KMS-11 (cell line): ENCODE data around the gene STK38L.

Source experiments
- H2AFZ ChIP-seq: fragments of 200-600 bp; sonication (generic); 2 replicates; pipeline ENCODE4 v1.6.1; 2016; ENCODE audit warnings: antibody characterized with exemption, mixed run types, low read depth
- H3K27ac ChIP-seq: fragments of 200-600 bp; sonication (generic); 2 replicates; pipeline ENCODE4 v1.6.1; 2016; ENCODE audit warnings: mild to moderate bottlenecking, mixed run types
- H3K27me3 ChIP-seq: fragments of 200-600 bp; sonication (generic); 2 replicates; pipeline ENCODE4 v1.6.1; 2017; ENCODE audit warnings: mild to moderate bottlenecking, low read depth, mixed run types, moderate library complexity; ENCODE audit not compliant: insufficient read depth
- H3K36me3 ChIP-seq: fragments of 200-600 bp; sonication (generic); 2 replicates; pipeline ENCODE4 v1.6.1; 2017; ENCODE audit warnings: mild to moderate bottlenecking, mixed run types; ENCODE audit not compliant: insufficient read depth
- H3K4me1 ChIP-seq: fragments of 200-600 bp; sonication (generic); 2 replicates; pipeline ENCODE4 v1.6.1; 2016; ENCODE audit warnings: mild to moderate bottlenecking, low read depth, mixed run types; ENCODE audit not compliant: poor library complexity, severe bottlenecking
- H3K4me2 ChIP-seq: fragments of 200-600 bp; sonication (generic); 2 replicates; pipeline ENCODE4 v1.7.0; 2016; ENCODE audit warnings: mild to moderate bottlenecking, mixed run types
- H3K4me3 ChIP-seq: fragments of 200-600 bp; sonication (generic); IDR thresholded peaks from 2 replicates; pipeline ENCODE4 v1.6.1; 2017; ENCODE audit warnings: low read depth, low read length, mixed read lengths; ENCODE audit not compliant: insufficient read depth
- H3K79me2 ChIP-seq: fragments of 200-600 bp; sonication (generic); 2 replicates; pipeline ENCODE4 v1.6.1; 2016; ENCODE audit warnings: low read depth, mixed run types; ENCODE audit not compliant: insufficient read depth
- H3K9ac ChIP-seq: fragments of 200-600 bp; sonication (generic); 2 replicates; pipeline ENCODE4 v1.6.1; 2016; ENCODE audit warnings: mild to moderate bottlenecking, mixed run types
- H4K20me1 ChIP-seq: fragments of 200-600 bp; sonication (generic); 2 replicates; pipeline ENCODE4 v1.6.1; 2016; ENCODE audit warnings: mild to moderate bottlenecking, mixed run types; ENCODE audit not compliant: insufficient read depth
- TF ChIP-seq, protein P1 (sequence below): fragments of 200-600 bp; sonication (generic); conservative IDR thresholded peaks from 2 replicates; pipeline ENCODE4 v1.6.1; 2017; ENCODE audit warnings: low read depth, mild to moderate bottlenecking, antibody characterized with exemption, low read length, moderate library complexity, mixed read lengths

STK38L gene

DNA sequence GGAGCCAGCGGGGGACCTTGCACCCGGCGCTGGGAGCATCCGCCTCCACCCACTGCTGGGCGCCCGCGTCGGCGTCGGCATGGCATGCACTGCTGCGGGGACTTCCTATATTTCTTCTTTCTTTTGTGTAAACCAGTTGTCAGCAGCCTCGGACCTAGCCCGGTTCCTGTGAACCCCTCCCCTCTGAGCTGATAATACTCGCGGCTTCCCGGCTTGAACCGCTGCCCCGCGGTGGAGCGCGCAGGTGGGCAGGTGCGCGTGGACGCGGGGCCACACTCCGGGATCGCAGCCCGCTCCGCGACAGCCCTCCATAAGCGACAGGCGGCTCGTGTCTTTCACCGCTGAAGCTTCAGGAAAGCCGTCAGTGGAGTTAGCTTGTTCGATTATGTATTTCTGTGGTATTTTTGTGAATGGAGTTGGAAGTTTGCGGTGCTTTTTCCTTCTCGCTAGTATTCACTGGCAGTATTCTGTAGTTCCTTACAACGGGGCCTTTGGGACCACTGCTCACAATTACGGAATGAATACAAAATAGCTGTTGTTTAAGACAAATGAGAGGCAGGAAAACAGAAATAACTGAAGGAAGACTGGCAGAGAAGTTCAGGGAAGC, 89.4 kb downstream of the STK38L start:
- Histone ChIP-seq H2AFZ (peak overlapping the region; percentile 90), H3K27me3 (no peaks in the 10 kb centered on the region; the same call in 1 of the 2 replicates), H3K27ac (no peak overlapping the region)

DNA sequence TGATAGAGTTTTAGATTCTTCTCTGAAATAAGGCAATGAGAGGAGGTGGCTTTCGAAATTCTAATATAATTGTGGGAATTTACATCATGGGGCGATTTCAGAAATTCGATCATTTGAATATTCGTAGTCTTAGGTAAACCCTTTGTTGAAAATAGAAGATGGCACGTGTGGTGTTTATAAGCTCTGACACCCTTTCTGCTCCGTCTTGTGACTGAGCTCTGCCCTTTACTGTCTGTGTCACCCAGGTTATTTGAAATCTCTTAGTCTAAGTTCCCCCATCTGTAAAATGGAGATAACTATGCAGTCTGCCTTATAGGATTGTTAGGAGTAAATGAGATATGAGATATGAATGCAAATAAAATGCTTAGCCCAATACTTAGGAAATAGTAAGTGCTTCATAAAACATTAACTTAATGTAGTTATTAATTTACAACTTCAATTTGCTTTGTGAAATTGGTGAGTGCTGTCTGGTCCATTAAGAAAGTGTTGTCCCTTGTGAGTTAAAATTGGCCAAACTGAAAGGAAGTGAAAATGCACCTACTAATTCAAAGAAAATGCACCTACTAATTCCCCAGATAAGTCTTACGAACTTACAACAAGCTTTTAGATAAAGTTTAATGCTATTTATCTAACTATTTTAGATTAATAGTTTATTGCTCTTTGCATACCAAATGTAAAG, 90.1 kb downstream of the STK38L start:
- Histone ChIP-seq H3K36me3 (no peaks in the 10 kb centered on the region), H3K4me1 (peaks cover 27% of the 10 kb centered on the region), H3K27me3 (no peaks in the 10 kb centered on the region; the same call in 1 of the 2 replicates), H3K27ac (no peak overlapping the region), H2AFZ (no peak overlapping the region), H3K79me2 (no peaks in the 10 kb centered on the region; the same call in 1 of the 2 replicates), H3K4me2 (peak overlapping the region; percentile 82), H3K4me3 (no peak overlapping the region), H4K20me1 (no peaks in the 10 kb centered on the region), H3K9ac (no peak overlapping the region)
- TF ChIP-seq, protein P1, sequence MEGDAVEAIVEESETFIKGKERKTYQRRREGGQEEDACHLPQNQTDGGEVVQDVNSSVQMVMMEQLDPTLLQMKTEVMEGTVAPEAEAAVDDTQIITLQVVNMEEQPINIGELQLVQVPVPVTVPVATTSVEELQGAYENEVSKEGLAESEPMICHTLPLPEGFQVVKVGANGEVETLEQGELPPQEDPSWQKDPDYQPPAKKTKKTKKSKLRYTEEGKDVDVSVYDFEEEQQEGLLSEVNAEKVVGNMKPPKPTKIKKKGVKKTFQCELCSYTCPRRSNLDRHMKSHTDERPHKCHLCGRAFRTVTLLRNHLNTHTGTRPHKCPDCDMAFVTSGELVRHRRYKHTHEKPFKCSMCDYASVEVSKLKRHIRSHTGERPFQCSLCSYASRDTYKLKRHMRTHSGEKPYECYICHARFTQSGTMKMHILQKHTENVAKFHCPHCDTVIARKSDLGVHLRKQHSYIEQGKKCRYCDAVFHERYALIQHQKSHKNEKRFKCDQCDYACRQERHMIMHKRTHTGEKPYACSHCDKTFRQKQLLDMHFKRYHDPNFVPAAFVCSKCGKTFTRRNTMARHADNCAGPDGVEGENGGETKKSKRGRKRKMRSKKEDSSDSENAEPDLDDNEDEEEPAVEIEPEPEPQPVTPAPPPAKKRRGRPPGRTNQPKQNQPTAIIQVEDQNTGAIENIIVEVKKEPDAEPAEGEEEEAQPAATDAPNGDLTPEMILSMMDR, result no peak

More for the DNA sequence above, 89.4 kb downstream of the STK38L start:
- Histone ChIP-seq H4K20me1 (no peaks in the 10 kb centered on the region), H3K79me2 (no peaks in the 10 kb centered on the region; the same call in 1 of the 2 replicates), H3K4me3 (no peak overlapping the region), H3K9ac (peak overlapping the region; percentile 56), H3K36me3 (no peaks in the 10 kb centered on the region), H3K4me1 (peaks cover 27% of the 10 kb centered on the region), H3K4me2 (peak overlapping the region; percentile 82)
- TF ChIP-seq, protein P1, result no peak

DNA sequence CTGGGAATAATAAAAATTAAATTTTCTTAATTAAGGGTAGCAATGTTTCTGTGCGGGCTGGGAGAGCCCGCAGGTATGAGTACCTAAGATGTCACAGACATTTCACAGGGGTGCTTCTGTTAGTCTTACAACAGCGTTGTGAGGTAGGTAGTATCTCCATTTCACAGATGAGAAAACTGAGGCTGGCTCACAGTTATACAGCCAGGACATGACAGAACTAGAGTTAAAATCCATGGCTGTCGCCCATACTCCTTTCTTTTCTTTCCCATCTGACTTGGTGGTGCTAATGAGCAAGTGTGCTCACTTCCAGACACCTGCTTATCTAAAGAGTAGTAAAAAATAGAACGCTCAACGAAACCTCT, 90.6 kb downstream of the STK38L start:
- Histone ChIP-seq H2AFZ (no peak overlapping the region), H3K4me3 (no peak overlapping the region), H3K36me3 (no peaks in the 10 kb centered on the region), H3K9ac (no peak overlapping the region), H3K4me1 (peaks cover 27% of the 10 kb centered on the region), H3K27ac (no peak overlapping the region), H3K27me3 (no peaks in the 10 kb centered on the region; the same call in 1 of the 2 replicates), H4K20me1 (no peaks in the 10 kb centered on the region), H3K4me2 (no peak overlapping the region), H3K79me2 (no peaks in the 10 kb centered on the region; the same call in 1 of the 2 replicates)
- TF ChIP-seq, protein P1, result no peak

DNA sequence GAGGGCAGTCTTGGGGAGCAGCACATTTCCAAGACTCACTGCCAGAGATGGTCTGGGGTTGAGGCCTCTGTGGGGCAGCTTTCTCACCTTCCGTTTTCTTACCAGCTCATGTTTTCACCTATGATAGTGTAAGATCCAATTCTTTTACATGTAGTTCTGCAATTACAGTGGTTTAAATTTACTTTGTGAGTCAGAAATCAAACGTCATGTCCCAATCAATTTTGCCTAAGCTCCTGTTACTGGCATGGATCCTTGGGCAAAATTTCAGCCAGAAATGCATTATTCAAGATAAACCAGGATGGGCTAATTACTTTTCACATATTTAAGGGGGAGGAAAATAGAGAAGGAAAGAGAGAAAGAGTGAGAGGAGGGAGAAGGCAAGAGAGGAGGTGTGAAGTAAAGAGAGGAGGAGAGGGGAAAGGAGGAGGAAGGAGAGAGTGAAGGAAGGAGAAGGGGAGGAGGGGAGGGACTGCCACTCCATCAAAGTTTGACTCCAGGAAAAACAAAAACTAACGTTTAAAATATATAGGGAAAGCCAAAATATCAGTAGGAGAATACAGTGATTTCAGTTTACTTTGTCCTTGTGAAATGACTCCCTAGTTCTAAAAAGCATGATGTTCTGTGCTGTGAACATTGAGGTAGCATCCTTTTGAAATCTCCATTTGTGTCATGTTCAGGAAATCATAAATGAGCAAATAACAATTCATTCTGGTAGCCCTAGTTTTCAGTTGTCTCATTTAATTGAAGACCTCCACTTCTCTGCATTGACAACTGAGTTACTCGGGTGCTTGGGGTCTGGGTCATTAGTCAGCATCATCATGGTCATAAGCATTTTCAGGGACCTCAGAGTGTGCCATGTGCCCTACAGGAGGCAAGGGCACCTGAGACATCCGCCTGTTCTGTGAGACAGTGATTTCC, 91.5 kb downstream of the STK38L start:
- Histone ChIP-seq H3K27me3 (no peaks in the 10 kb centered on the region; the same call in 1 of the 2 replicates), H3K36me3 (no peaks in the 10 kb centered on the region)

More for the DNA sequence above, 91.5 kb downstream of the STK38L start:
- H4K20me1 ChIP-seq, result no peaks in the 10 kb centered on the region
- no peak overlapping the region for H3K9ac ChIP-seq
- no peak overlapping the region for H3K4me3 ChIP-seq
- no peak overlapping the region for H3K27ac ChIP-seq
- H2AFZ ChIP-seq, result no peak overlapping the region
- TF ChIP-seq, protein P1, result no peak
- no peak overlapping the region for H3K4me2 ChIP-seq
- no peaks in the 10 kb centered on the region; the same call in 1 of the 2 replicates for H3K79me2 ChIP-seq
- H3K4me1 ChIP-seq, result peaks cover 27% of the 10 kb centered on the region
